GM23338 (cell line): ENCODE results near the gene ERN1.

Source experiments
- CREB1 ChIP-seq: fragments of 250-450 bp; sonication (Bioruptor Pico); IDR thresholded peaks from 2 replicates; pipeline ENCODE4 v1.5.0; 2020; ENCODE audit warnings: low read depth, mild to moderate bottlenecking, moderate library complexity
- EZH2 ChIP-seq: fragments of 200-600 bp; sonication (generic); IDR thresholded peaks from one replicate; pipeline ENCODE4 v1.8.0; 2017; ENCODE audit warnings: antibody characterized with exemption, mild to moderate bottlenecking, low read depth; ENCODE audit not compliant: unreplicated experiment
- EZH2phosphoT487 ChIP-seq: fragments of 200-600 bp; sonication (generic); IDR thresholded peaks from one replicate; pipeline ENCODE4 v1.8.1; 2018; ENCODE audit warnings: antibody characterized with exemption; ENCODE audit not compliant: unreplicated experiment
- JUNB ChIP-seq: IDR thresholded peaks from one replicate; pipeline ENCODE4 v1.6.1; 2016; ENCODE audit warnings: antibody characterized with exemption; ENCODE audit not compliant: unreplicated experiment
- POLR2AphosphoS5 ChIP-seq: IDR thresholded peaks from 2 replicates; pipeline ENCODE4 v1.6.1; 2016; ENCODE audit warnings: antibody characterized with exemption, low read depth
- STAT1 ChIP-seq: IDR thresholded peaks from one replicate; pipeline ENCODE4 v1.6.1; 2016; ENCODE audit warnings: antibody characterized with exemption; ENCODE audit not compliant: unreplicated experiment
- ZNF331 ChIP-seq: fragments of 250-450 bp; sonication (Bioruptor Pico); IDR thresholded peaks from 2 replicates; pipeline ENCODE4 v1.5.0; 2020; ENCODE audit warnings: low read depth, mild to moderate bottlenecking, moderate library complexity
- ZNF462 ChIP-seq: fragments of 250-450 bp; sonication (Bioruptor Pico); IDR thresholded peaks from 2 replicates; pipeline ENCODE4 v1.5.0; 2020; ENCODE audit warnings: mild to moderate bottlenecking, moderate library complexity
- TF ChIP-seq, protein P1 (sequence below), 2 experiments: fragments of 200-600 bp in 1 of 2; sonication (generic) in 1 of 2; conservative IDR thresholded peaks; 2 replicates each; pipeline versions ENCODE4 v1.5.1 to v1.6.1; 2016 to 2017; ENCODE audit warnings: antibody characterized with exemption in 2 of 2, low read depth in 2 of 2, mild to moderate bottlenecking in 2 of 2, moderate library complexity in 1 of 2
- TF ChIP-seq, protein P2 (sequence below): IDR thresholded peaks from one replicate; pipeline ENCODE4 v1.6.1; 2018; ENCODE audit warnings: antibody characterized with exemption; ENCODE audit not compliant: unreplicated experiment
- TF ChIP-seq, protein P3 (sequence below): IDR thresholded peaks from 2 replicates; pipeline ENCODE4 v1.6.1; 2016; ENCODE audit warnings: antibody characterized with exemption

DNA sequence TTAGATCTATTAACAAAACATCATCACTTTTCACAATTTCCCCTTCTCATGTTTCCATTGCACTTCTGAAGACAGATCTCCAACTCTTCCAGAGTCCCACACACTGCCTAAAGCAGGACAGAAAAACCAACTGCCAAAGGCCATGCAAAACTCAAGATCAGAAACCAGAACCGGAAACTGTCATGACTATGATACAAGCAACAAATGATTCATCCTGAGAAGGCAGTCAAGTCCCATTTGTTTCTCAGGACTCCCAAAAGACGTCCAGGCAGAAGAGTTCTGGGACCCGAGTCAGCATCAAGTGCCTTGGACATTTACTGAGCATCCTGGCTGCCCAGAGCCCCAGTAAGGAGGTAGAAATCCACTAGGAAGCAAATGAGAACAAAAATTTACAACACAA lies 38.8 kb downstream of the ERN1 start:
- TF ChIP-seq EZH2phosphoT487 (no peak), EZH2 (no peak), POLR2AphosphoS5 (no peak), ZNF331 (CRISPR knock-in tag) (no peak), JUNB (no peak), CREB1 (no peak), ZNF462 (CRISPR knock-in tag) (no peak), STAT1 (no peak)
- TF ChIP-seq, protein P1, sequence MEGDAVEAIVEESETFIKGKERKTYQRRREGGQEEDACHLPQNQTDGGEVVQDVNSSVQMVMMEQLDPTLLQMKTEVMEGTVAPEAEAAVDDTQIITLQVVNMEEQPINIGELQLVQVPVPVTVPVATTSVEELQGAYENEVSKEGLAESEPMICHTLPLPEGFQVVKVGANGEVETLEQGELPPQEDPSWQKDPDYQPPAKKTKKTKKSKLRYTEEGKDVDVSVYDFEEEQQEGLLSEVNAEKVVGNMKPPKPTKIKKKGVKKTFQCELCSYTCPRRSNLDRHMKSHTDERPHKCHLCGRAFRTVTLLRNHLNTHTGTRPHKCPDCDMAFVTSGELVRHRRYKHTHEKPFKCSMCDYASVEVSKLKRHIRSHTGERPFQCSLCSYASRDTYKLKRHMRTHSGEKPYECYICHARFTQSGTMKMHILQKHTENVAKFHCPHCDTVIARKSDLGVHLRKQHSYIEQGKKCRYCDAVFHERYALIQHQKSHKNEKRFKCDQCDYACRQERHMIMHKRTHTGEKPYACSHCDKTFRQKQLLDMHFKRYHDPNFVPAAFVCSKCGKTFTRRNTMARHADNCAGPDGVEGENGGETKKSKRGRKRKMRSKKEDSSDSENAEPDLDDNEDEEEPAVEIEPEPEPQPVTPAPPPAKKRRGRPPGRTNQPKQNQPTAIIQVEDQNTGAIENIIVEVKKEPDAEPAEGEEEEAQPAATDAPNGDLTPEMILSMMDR (conservative IDR thresholded peaks at IDR 0.05; ENCODE audit: low read depth in 2 of 2) = no peak
- TF ChIP-seq, protein P2, sequence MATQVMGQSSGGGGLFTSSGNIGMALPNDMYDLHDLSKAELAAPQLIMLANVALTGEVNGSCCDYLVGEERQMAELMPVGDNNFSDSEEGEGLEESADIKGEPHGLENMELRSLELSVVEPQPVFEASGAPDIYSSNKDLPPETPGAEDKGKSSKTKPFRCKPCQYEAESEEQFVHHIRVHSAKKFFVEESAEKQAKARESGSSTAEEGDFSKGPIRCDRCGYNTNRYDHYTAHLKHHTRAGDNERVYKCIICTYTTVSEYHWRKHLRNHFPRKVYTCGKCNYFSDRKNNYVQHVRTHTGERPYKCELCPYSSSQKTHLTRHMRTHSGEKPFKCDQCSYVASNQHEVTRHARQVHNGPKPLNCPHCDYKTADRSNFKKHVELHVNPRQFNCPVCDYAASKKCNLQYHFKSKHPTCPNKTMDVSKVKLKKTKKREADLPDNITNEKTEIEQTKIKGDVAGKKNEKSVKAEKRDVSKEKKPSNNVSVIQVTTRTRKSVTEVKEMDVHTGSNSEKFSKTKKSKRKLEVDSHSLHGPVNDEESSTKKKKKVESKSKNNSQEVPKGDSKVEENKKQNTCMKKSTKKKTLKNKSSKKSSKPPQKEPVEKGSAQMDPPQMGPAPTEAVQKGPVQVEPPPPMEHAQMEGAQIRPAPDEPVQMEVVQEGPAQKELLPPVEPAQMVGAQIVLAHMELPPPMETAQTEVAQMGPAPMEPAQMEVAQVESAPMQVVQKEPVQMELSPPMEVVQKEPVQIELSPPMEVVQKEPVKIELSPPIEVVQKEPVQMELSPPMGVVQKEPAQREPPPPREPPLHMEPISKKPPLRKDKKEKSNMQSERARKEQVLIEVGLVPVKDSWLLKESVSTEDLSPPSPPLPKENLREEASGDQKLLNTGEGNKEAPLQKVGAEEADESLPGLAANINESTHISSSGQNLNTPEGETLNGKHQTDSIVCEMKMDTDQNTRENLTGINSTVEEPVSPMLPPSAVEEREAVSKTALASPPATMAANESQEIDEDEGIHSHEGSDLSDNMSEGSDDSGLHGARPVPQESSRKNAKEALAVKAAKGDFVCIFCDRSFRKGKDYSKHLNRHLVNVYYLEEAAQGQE = no peak
- TF ChIP-seq, protein P3, sequence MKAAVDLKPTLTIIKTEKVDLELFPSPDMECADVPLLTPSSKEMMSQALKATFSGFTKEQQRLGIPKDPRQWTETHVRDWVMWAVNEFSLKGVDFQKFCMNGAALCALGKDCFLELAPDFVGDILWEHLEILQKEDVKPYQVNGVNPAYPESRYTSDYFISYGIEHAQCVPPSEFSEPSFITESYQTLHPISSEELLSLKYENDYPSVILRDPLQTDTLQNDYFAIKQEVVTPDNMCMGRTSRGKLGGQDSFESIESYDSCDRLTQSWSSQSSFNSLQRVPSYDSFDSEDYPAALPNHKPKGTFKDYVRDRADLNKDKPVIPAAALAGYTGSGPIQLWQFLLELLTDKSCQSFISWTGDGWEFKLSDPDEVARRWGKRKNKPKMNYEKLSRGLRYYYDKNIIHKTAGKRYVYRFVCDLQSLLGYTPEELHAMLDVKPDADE = no peak
